ENCODE data around the gene GRK6. TPM values are rescaled to one million over a fixed set of nuclear protein-coding genes. Genes with fewer than 3 reads are reported as not detected.
A peak's percentile ranks its signal among the peaks of the same experiment; 100 is the strongest.

GRK6 gene
- total RNA-seq, 2 donors from 2014 or later = 28.6 to 32.4 TPM

DNA sequence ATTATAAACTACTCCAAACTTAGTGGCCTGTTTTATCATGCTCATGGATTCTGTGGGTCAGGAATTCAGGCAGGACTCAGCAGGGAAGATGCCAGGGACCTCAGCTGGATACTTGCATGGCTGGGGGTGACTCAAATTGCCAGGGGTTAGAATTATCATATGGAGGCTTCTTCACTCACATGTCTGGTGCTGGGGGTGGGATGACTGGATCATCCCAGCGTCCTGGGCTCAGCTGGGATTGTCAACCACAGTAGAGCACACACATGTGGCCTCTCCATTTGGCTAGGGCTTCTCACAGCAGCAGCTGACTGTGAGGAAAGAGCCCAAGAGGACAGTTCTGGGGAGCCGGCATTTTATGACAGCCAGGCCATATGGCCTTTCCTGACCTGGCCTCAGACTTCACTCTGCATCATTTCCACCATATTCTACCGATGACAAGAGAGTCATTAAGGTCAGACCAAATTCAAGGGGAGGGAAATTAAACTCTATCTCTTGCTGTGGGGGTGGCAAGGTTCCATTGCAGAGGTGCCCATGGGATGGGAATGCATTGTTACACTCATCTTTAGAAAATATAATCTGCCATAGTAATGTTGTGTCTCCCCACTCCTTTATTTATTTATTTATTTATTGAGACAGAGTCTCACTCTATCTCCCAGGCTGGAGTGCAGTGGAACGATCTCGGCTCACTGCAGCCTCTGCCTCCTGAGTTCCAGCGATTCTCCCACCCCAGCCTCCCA is 5.2 kb upstream of the GRK6 start:
- TF ChIP-seq, protein P1, sequence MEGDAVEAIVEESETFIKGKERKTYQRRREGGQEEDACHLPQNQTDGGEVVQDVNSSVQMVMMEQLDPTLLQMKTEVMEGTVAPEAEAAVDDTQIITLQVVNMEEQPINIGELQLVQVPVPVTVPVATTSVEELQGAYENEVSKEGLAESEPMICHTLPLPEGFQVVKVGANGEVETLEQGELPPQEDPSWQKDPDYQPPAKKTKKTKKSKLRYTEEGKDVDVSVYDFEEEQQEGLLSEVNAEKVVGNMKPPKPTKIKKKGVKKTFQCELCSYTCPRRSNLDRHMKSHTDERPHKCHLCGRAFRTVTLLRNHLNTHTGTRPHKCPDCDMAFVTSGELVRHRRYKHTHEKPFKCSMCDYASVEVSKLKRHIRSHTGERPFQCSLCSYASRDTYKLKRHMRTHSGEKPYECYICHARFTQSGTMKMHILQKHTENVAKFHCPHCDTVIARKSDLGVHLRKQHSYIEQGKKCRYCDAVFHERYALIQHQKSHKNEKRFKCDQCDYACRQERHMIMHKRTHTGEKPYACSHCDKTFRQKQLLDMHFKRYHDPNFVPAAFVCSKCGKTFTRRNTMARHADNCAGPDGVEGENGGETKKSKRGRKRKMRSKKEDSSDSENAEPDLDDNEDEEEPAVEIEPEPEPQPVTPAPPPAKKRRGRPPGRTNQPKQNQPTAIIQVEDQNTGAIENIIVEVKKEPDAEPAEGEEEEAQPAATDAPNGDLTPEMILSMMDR (IDR thresholded peaks at IDR 0.05) = no peak
- no peak for TF ChIP-seq POLR2A (IDR thresholded peaks at IDR 0.05)
- TF ChIP-seq POLR2AphosphoS5 (IDR thresholded peaks at IDR 0.05) = no peak
- intact Hi-C loops (cut with DNase I) = no loop called here
- Histone ChIP-seq H3K27ac (no peak overlapping the region), H3K27me3 (replicated peaks; ENCODE audit: insufficient read depth) (no peaks in the 10 kb centered on the region), H3K9me3 (no peaks in the 10 kb centered on the region), H3K36me3 (no peaks in the 10 kb centered on the region), H3K4me1 (replicated peaks) (no peaks in the 10 kb centered on the region), H3K4me3 (no peak overlapping the region)
- DNase-seq (ENCODE audit: low spot score) = no peak
- WGBS = 81% methylated on average over 6 of the region's 6 CpGs

DNA sequence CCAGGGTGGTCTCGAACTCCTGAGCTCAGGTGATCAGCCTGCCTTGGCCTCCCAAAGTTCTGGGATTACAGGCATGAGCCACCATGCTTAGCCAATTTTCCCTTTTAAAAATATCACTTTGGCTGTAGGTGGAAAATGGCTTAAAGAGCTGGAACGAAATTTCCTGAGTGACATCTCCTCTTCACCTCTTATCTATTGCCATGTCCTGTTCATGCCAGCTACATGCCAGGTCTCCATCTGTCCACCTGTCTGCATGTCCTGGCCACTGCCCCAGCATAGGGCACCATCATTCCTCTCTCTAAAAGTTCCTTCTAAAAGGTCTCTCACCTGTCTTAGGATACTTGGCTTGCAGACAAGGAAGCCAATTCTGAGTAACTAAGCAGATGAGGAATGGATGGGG is 2.8 kb upstream of the GRK6 start:
- Histone ChIP-seq H3K4me3 (no peak overlapping the region), H3K36me3 (no peaks in the 10 kb centered on the region), H3K4me1 (replicated peaks) (peaks cover 3% of the 10 kb centered on the region), H3K27me3 (replicated peaks; ENCODE audit: insufficient read depth) (no peaks in the 10 kb centered on the region), H3K27ac (no peak overlapping the region), H3K9me3 (no peaks in the 10 kb centered on the region)
- DNase-seq (ENCODE audit: low spot score) = no peak
- 91% methylated on average over 2 of the region's 2 CpGs for WGBS
- TF ChIP-seq, protein P1 (IDR thresholded peaks at IDR 0.05) = no peak
- TF ChIP-seq POLR2AphosphoS5 (IDR thresholded peaks at IDR 0.05) (no peak), POLR2A (IDR thresholded peaks at IDR 0.05) (no peak)
- intact Hi-C loops (cut with DNase I) = no loop called here

DNA sequence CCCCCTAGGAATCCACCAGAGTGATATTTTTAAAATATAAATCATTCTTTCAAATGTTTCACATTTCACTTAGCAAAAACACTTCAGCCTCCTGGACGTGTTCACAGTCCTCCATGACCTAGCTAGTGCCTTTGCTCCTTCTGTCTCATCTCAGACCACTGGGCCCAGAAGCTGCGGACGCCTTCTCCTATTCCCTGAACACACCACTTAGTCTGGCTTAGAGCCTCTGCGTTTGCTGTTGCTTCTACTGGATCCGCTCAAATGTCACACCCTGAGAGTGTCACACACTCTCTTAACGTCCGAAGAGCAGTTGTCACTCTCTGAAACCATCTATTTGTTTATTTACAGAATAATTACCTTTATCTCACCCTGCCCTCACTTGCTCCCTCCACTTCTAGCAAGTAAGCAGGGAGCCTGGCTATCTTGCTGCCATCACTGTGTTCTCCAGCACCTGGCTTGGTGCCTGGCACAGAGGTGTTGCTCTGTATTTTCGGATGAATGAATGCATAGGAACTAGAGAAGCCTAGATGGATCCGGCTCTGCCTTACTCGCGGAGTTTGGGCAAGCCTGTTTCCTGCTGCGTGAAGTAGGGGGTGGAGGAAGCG is 1.2 kb upstream of the GRK6 start:
- intact Hi-C loops (cut with DNase I) = no loop called here
- Histone ChIP-seq H3K27ac (peak overlapping the region; percentile 92 to 94), H3K4me1 (replicated peaks) (peaks cover 3% of the 10 kb centered on the region), H3K27me3 (replicated peaks; ENCODE audit: insufficient read depth) (no peaks in the 10 kb centered on the region), H3K36me3 (no peaks in the 10 kb centered on the region), H3K4me3 (peak overlapping the region; percentile 31 to 56), H3K9me3 (no peaks in the 10 kb centered on the region)
- TF ChIP-seq POLR2AphosphoS5 (IDR thresholded peaks at IDR 0.05) (no peak), POLR2A (IDR thresholded peaks at IDR 0.05) (no peak)
- TF ChIP-seq, protein P1 (IDR thresholded peaks at IDR 0.05) = no peak
- DNase-seq (ENCODE audit: low spot score) = peak; percentile 31
- WGBS = 41% methylated on average over 13 of the region's 13 CpGs

DNA sequence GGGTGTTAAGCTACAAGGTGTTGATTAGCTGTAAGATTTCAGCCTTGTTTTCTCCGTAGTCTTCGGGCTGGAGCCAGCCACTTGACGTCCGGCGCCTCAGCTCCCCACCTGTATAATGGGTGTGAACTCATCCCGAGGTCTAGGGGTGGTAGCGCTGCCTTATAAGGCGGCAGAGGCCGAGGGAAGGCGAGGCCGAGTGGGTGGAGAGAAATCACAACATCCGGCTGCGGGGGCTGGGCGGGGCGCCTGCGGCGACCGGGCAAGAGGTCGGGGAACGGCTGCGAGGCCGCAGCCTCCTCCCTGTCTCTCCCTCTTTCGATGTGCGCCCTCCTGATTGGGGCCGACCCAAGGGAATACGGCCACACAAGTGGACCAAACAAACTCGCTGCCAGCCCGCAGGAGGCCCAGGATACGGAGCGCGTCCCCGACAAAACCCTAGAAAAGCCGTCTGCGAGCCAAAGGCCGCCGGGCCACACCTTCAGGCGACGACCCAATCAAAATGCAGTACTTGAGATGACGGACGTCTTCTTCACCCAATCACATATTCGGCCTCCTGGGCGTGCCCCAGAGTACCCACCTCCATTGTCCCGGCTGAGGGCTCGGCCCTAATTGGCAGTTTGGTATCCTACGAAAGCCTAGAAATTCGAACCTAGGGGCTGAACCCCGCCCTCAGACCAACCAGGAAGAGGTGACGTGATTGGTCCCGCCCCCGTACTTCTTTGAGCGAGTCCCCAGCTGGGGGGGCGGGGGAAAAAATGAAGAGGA is 493 bp upstream of the GRK6 start:
- H3K36me3 ChIP-seq = no peaks in the 10 kb centered on the region
- intact Hi-C loops (cut with DNase I) = no loop called here
- peak overlapping the region; percentile 92 to 94 for H3K27ac ChIP-seq
- no peaks in the 10 kb centered on the region for H3K27me3 ChIP-seq (replicated peaks; ENCODE audit: insufficient read depth)
- DNase-seq (ENCODE audit: low spot score) = peak; percentile 100
- H3K4me3 ChIP-seq = peak overlapping the region; percentile 31 to 56
- under 1% methylated on average over 52 of the region's 52 CpGs for WGBS
- TF ChIP-seq POLR2A (IDR thresholded peaks at IDR 0.05) = peak; percentile 85
- TF ChIP-seq POLR2AphosphoS5 (IDR thresholded peaks at IDR 0.05) = peak; percentile 89
- TF ChIP-seq, protein P1 (IDR thresholded peaks at IDR 0.05) = peak in 1 of 4 experiments; percentile 1
- no peaks in the 10 kb centered on the region for H3K9me3 ChIP-seq
- H3K4me1 ChIP-seq (replicated peaks) = peaks cover 3% of the 10 kb centered on the region

All from prostate gland (tissue), 2 donors.